HG02588 (cell line): ENCODE measurements around the gene MAMDC2.

Experiments
- ATAC-seq: cut with Tn5 transposase; IDR thresholded peaks from one replicate; pipeline ENCODE4 v1.9.1; 2021; ENCODE audit warnings: mild to moderate bottlenecking, moderate library complexity; ENCODE audit not compliant: unreplicated experiment

MAMDC2 gene

DNA sequence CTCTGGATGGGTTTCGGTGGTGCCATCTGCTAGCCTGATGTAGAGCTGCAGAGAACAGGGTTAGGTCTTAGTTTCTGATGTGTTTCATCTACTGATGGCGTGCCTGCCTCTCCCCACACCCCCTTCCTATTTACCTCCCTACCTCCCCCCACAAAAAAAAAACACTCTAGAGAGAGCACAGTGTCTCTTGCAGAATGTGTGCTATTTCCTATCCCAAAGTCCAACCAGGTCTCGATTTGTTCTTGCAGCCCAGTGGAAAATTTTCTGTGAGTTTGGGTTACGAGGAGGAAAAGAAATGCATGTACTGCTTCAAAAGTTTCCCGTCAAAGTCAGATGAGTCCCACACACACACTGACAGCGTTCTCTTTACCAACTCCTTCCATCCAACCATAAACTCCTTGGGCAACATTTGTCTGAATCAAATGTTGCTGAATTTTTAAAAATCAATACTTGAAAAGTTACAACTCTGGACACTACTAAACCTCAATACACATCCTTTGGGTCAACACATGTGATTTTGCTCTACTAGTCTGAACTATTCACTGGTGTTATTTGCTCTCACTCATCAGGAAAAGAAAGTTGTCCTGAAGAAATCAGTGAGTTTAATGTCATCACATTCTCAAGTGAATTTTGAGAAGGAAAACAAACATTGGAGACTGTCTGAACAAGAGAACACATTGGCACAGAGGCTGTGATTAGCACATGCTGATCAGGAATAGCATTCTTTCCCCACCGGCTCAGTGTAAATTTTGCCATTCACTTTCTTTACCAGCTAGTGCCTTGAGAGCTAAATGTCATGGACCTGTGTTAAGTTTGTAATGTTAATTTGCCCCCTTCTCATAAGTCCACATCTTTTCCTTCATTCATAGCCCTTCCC lies 84.1 kb downstream of the MAMDC2 start:
- ATAC-seq: no peak

DNA sequence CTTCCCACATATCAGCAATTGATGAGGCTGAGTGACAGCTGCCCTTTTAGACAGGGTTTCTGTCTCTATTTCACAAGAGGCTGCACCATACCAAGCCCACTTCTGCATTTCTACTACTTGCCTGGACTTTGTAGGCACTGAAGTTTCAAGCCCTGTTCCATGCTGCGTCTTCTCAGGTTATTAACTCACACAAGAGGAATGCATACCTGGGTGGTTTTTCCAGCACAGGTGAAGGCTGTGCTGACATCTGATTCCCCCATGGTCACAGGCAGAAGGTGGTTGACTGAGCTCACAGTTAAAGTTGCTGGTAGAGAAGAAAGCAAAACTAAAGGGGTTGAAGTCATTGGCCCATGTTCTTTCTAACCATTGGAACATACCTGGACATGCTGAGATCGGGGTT lies 86.6 kb downstream of the MAMDC2 start:
- ATAC-seq: no peak

DNA sequence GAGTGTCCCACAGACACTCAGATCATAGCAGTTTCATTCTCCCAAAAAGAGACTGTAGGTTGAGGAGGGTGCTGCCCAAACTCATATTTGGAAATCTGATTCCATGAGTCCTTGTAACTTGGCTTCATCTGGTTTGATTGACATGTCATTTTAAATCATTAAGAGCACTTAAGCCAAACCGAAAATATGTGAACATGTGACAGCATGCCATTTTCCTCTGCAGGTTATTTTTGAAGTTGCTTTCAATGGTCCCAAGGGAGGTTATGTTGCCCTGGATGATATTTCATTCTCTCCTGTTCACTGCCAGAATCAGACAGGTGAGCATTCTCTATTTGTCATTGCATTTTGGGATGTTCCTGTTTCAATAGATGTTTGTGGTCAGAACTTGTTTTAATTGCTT lies 87.6 kb downstream of the MAMDC2 start:
- ATAC-seq: no peak

DNA sequence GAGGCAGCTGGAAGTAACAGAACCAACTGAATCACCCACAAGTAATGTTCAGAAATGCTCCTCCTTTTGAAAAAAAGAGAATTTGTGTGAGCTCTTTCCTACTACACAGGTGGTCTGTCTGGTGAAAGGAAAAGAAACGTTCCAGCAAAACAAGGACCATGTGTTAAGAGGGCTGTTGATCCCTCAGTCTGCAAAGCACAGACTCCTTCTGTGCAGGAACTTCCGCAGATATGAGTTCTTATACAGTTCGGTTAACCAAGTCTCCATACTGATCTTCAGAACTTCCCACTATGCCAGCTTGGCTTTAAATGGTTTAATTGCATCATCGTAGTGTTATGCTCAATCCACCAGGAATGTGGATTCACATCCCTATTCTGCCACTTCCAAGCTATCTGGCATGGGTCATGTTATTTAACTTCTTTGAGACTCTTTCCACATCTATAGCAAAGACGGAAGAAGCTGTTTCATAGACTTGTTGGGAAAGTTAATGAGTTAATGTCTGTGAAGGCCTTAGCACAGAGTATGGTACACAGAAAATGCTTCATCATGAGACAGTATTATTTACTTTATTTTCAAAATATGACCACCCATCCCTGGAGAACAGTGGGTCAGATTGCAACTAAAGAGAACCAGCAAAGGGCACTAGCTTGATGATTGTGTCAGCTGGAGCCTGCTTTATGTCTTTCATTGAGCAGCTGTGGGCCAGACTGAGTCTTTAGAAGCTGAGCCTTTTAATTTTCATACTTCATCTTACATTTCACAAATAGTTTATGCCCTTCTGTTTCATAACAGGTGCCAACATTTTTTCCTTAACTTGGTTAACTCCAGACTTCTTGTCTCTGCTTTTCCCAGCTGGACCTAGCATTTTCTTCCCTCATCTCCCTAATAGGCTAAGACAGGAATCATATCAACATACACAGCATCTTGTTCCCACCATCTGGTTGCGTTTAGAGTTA lies 89.9 kb downstream of the MAMDC2 start:
- ATAC-seq: no peak

DNA sequence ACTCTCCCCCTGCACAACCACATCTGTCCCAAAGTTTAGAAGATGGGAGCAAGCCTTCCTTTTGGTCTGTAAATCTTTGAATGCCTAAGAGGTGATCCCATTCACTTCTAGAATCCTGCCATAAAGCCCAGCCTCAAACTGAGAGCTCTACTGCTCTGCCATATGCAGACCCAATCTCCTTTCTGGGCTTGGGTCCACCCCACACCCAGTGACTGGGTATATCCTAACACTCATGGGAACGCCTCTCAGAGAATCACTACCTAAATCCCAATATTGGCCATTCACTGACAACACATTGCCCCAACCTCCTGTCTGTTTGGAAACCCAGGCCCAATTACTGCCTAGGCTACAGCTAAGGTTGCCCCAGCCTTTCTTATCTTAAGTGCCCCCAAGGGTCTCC lies 90.7 kb downstream of the MAMDC2 start:
- no peak for ATAC-seq

DNA sequence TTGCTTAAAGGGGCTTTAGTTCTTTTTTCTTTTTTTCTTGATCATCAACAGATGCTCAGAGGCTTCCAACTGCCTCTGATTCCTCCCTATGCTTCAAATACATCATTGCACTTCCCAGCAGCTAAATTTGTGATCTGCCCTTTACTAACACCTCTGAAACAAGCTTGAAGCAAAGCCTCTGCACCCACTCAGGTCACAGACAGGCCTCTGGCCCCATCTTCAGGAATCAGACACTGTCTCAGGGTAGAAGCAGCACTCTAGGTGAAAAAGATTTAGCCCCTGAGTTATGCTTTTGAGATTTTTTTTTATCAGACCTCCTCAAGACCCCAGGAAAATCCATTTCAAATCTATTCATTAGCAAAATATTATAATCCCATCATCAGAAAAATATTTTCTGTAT lies 91.5 kb downstream of the MAMDC2 start:
- no peak for ATAC-seq

DNA sequence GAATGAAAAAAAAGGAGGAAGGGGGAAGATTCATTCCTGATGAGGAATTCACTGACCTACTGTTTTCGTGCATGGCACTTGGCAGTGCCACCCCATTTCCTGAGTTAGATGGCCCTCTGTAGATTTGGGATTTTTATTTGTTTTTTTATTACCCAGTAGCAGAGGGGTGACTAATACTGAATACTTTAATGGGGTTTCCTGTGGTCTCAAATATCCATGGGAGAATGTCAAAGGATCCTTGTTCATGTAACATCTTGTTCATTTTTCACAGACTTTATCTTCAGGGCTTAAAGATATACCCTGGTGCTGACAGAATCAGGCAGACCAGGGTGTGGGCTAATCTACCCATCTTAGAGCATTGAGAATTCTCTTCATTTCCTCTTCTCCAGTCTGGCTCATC lies 93.0 kb downstream of the MAMDC2 start:
- ATAC-seq: no peak

DNA sequence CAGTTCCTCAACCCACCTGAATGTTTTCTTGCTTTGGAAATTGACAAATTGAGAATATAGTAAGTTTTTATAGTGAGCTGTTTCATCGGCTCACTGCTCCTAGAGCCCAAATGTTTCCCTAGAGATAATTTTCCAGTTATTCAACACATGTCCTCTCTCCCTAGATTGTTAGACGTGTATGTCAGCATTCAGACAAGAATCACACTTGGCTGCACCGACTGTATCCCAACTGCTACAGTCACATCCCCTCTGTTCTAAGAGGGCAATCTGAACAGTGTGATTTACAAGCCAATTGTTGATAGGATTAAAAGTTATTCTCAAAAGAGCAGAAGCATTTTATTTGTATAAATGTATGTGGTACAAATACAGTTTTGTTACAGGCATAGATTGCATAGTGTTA lies 93.9 kb downstream of the MAMDC2 start:
- ATAC-seq: no peak

DNA sequence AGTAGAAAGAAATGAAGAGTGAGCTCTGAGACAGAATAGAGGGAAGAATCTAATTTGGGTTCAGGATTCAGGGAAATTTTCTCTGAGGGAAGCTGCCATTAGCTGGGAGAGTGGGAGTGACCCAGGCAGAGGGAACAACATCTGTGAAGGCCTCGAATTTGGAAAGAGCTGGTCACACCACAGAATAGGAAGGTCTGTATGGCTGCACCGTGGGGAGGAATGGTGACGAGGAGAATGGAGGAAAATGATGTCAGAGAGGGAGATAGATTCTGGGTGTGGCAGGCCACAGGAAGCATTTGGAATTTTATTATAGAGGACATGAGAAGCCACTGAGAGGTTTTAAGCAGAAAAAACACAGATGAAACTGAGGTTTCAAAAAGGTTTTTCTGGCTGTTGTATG lies 98.5 kb downstream of the MAMDC2 start:
- ATAC-seq: no peak

DNA sequence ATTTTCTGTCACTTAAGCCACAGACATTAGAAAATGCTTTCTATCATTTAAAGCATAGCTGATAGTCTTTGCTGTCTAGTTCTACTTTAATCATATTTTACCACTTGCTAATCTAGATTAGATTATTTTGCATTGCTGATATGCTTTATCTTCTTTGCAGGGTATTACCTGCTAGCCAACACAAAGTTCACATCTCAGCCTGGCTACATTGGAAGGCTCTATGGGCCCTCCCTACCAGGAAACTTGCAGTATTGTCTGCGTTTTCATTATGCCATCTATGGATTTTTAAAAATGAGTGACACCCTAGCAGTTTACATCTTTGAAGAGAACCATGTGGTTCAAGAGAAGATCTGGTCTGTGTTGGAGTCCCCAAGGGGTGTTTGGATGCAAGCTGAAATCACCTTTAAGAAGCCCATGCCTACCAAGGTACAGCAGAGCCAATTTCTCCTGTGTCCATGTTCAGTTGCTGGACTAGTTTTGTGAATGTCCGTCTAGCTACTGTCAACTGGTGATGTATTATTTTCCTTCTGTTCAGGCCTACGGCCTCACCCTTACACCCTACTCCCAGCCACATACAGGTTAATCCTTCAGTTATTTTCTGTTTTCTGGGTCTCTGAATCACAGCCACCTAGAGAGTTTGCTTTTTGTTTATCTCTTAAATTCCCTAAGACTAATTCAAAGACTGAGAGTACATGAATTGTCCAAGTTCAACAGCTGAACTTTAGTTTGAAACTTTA lies 99.9 kb downstream of the MAMDC2 start:
- no peak for ATAC-seq

DNA sequence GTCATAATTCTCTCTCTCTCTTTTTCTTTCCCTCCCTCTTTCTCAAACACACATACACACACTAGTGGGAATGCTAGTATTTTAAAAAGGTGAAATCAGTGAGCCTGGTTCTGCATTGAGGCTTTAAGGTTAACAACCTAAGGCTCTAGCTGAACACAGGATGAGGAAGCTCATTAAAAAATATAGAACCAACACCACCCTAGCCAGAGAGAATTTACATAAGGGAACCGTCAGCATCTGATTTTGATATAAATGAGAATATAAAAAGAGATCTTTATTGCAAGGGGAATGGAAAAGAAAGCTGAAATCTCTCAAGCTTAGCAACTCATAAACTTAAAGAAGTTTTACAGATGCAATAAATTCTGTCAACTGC lies 100.5 kb downstream of the MAMDC2 start:
- no peak for ATAC-seq

DNA sequence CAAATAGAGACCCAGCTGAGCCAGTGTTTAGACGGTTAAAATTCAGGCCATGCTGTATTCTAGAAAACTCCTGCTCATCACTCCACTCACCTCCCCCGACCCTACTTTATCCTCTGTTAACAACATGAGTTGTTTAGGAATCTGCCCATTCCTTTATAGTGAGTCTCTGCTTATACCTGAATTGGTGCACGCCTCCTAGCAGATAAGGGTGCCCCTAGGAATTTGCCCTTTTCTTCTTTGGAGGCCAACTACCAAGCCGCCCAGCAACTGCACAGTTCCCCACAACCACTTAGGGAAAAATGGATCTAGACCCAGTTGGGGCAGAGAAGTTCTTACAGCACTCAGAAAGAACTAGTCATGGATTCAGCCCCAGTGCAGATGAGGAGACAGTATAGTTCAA lies 102.3 kb downstream of the MAMDC2 start:
- no peak for ATAC-seq

DNA sequence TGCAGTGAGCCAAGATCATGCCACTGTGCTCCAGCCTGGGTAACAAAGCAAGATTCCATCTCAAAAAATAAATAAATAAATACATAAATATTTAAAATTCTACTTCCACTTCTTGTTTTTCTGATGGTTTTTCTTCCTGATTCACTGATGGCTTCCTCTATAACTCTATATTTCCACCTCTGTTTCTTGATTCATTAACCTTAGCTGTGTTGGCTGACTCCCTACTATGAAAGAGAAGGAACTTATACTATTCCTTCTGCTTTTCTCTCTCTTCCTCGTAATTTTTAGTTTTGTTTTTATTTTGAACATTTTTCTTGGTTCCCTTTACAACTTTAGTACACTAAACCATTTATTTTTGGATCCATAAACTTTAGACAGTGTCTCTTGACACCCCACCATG lies 103.5 kb downstream of the MAMDC2 start:
- no peak for ATAC-seq

DNA sequence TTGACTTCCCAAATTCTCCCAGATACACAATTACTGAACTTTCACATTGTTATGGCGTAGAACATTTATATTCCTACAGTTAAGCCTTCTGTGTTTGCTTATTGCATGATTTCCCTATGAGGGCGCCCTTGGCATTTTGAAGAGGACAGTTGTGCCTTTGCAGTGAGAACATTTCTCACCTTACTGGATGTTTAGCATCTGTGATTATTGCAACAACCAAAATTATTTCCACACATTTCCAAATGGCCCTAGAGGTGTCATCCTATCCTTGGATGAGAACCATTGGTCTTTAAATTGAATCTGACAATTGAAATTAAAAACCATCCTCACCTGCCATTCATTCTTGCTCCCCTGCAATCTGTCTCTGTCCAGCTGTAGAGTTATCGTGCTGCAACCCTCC lies 104.0 kb downstream of the MAMDC2 start:
- ATAC-seq: no peak

DNA sequence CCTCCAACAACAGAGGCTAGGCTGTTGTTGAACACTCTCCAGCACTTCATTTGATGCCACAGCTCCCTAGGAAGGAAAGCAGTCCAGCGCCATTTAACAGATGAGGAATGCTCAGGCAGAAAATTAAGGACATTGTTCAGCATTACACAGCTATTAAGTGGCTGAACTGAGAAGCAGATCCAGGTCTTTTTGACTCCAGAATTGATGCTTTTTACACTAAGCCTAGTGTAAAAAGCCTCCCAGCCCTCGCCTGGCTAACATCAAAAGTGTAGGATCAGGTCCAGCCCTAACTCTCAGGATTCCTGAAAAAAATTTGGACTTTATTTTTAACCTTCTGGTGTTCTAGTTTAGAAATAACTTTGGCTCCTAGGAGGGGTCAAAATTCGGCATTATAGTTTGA lies 108.7 kb downstream of the MAMDC2 start:
- no peak for ATAC-seq

DNA sequence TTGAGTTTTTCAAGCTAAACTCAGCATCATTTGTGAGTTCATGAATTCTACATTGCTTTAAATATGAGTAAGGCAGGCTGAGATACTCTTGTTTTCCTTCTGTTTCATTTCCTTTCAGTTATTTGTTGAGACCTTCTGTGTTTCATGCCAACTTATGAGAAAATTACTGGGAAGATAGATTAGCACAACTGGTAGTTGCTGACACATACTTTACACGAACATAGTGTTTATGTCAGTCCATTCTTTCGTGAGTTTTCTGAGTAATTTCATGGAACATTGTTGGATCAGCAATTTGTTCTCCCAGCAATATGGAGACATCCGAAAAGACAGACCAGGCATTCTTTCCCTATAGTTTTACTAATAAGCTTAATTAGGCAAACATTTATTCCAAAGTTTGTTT lies 113.1 kb downstream of the MAMDC2 start:
- ATAC-seq: no peak

DNA sequence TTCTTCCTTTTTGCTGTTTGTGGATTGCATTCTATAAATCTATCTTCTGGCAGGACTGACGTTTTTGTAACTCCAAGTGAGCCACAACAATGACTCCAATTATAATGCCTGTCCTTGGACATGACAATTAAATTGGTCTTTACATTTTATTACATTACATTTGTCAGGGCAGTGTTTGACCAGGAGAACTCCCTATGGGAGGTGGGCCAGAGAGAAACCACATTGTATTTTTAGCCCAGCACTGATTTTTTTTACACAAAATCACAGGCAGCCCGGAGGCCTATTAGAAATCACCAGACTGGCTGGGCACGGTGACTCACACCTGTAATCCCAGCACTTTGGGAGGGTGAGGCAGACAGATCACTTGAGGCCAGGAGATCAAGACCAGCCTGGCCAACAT lies 116.0 kb downstream of the MAMDC2 start:
- ATAC-seq: no peak

DNA sequence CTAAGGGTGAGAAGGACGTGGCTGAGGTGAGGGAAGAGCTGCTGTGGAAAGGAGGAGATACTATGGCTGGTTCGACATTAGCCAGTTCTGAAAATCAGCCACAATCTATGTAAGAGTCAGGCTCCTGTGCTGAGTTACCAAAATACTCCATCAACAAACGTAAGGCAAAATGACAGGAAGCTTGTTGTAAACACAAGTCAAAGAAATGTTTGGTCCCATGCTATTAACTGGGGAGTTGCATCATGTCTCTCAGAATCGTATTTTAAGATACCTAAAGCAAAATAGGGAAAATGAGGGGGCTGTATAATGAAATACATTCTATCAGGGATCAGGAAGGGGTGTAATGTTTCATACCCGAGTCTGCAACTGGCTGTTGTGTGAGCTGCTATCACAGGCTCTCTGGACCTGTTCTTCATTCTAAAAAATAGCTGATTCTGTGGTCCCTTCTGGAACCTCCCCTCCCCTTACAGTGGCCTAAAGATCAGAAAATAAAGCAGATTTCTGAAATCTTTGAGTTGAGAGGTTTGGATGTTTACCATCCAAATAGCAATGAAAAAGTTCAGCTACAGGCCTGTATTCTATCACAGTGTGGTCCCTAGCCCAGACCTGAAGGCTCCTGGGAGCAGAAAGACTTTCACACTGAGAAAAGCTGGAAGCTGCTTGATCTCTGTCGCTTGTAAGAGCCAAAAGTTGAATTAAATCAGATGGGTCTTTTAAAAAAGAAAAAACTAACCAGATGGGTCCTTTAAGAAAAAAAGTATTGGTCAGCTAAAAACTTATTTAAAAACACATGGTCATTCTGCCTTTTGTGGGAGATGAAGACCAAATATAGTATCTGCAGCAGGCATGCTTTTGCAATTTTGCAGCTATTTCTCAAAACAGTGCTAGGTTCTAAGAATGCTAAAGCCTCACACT lies 117.3 kb downstream of the MAMDC2 start:
- no peak for ATAC-seq

DNA sequence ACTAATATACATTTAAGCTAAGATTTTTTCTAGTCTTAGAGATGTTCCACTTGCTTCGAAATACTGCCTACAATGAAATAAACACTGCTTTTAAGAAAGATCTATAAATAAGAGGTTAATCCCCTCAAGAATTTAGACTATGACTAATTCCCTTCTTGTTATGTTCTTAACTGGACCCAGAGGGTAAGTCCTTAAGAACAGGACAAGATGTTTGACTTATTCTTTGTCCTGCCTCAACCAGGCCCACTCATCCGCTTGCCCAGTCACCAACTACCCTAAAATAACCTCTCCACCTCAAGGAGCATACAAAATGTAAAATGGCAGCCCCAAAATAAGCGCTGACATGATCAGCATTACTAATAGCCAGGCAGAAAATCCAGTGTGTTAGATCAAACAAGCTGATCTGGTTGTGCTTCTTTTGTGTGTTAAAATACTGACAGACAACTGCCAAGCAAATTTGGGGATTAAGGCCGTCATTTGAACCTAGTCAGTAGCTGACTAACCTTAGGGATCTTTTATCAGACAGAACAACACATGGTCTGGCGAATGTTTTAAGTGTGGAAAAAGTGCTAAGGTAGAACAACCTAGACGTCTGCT lies 121.5 kb downstream of the MAMDC2 start:
- no peak for ATAC-seq

DNA sequence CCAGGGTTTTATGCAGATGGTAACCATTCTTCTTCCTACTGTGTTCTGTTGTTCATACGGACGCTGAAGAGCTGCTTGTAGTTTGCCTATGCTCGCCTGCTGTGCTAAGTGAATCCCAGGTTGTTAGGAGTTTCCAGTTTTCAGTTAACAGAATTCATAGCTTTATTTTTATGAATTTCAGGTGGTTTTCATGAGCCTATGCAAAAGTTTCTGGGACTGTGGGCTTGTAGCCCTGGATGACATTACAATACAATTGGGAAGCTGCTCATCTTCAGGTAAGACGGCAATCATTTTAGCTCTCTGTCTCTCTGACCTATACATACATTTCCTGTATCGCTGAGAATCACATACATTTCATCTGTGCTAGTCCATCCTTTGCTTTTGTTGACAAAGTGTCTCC lies 124.9 kb downstream of the MAMDC2 start:
- no peak for ATAC-seq
